Kidney (tissue), 14 donors: Measurements from ENCODE around the gene ATP2A3. TPM values are rescaled to one million over a fixed set of nuclear protein-coding genes. Genes with fewer than 3 reads are reported as not detected.

ENCODE experiments used
- DNase-seq, 5 donors: peaks; one replicate each; pipeline ENCODE4 v3.0.0-alpha.2; 2013 to 2020
- FAIRE-seq: peaks from 2 replicates; lab custom pipeline; 2012; peaks lifted over from hg19 to GRCh38; lab: Jason Lieb, UNC
- H3K27ac ChIP-seq, 2 donors: one replicate each; pipeline ENCODE4 v1.7.0; 2013; ENCODE audit warnings: low read depth in 2 of 2, low read length in 2 of 2, inconsistent platforms in 1 of 2
- H3K27me3 ChIP-seq: one replicate; pipeline ENCODE4 v1.7.1; 2013; ENCODE audit warnings: low read length, inconsistent platforms; ENCODE audit not compliant: control insufficient read depth, insufficient read depth
- H3K36me3 ChIP-seq, 3 donors: one replicate each; pipeline versions ENCODE4 v1.7.0 to v1.7.1; 2013; ENCODE audit warnings: low read length in 3 of 3, control low read depth in 1 of 3, inconsistent platforms in 1 of 3; ENCODE audit not compliant: insufficient read depth in 3 of 3, control insufficient read depth in 2 of 3
- H3K4me1 ChIP-seq, 3 donors: one replicate each; pipeline versions ENCODE4 v1.7.0 to v1.7.1; 2013; ENCODE audit warnings: low read length in 3 of 3, inconsistent platforms in 1 of 3, low read depth in 1 of 3; ENCODE audit not compliant: control insufficient read depth in 2 of 3, insufficient read depth in 2 of 3
- H3K4me3 ChIP-seq, 3 donors: one replicate each; pipeline versions ENCODE4 v1.7.0 to v1.8.1; 2013; ENCODE audit warnings: low read length in 3 of 3, control low read depth in 1 of 3, inconsistent platforms in 1 of 3
- H3K9ac ChIP-seq, 3 donors: one replicate each; pipeline versions ENCODE4 v1.7.0 to v1.7.1; 2013; ENCODE audit warnings: low read length in 3 of 3, control low read depth in 1 of 3, inconsistent platforms in 1 of 3
- H3K9me3 ChIP-seq, 3 donors: one replicate each; pipeline versions ENCODE4 v1.7.0 to v1.7.1; 2013; ENCODE audit warnings: low read length in 3 of 3, control low read depth in 1 of 3, inconsistent platforms in 1 of 3; ENCODE audit not compliant: control insufficient read depth in 2 of 3, insufficient read depth in 1 of 3
- intact Hi-C: fragments of 100-400 bp; cut with DNase I; formaldehyde crosslinking; loops from one replicate; pipeline ENCODE4 v1.11.1; 2022
- polyA plus RNA-seq: library from polyadenylated mRNA; stranded (reverse); fragments of 350-450 nt; fragmentation: Illumina TruSeq; extraction: RNeasy Lipid Tissue Mini Kit (QIAGEN cat#74804); gene quantifications from one replicate; pipeline ENCODE4 v1.2.3, GENCODE V29; 2014; ENCODE audit warnings: low read depth, low replicate concordance; ENCODE audit not compliant: insufficient read depth
- total RNA-seq: library from RNA; stranded (reverse); fragmentation: NEBNext Ultra II Directional; extraction: Animal tissue kit (Norgen Biotek cat#: 25700); gene quantifications from one replicate; pipeline ENCODE4 v1.2.1, GENCODE V29; 2021
- TF ChIP-seq, protein P1 (sequence below): IDR thresholded peaks from 3 replicates; pipeline ENCODE4 v1.5.1; 2012; ENCODE audit warnings: mild to moderate bottlenecking, moderate library complexity, borderline replicate concordance; ENCODE audit not compliant: insufficient read depth; ENCODE audit errors: extremely low read depth
- donor health status: control.
- donor health status: control.
- donor health status: control.
- donor health status: control.
- donor health status: control.
- donor health status: DM: yes; HTN: yes; CAD: no.
- donor health status: Normal renal cell carcinoma (clear cell type).

ATP2A3 gene
- total and polyA plus RNA-seq, 2 donors from 2014 or later, result 9.4 to 52.1 TPM

DNA sequence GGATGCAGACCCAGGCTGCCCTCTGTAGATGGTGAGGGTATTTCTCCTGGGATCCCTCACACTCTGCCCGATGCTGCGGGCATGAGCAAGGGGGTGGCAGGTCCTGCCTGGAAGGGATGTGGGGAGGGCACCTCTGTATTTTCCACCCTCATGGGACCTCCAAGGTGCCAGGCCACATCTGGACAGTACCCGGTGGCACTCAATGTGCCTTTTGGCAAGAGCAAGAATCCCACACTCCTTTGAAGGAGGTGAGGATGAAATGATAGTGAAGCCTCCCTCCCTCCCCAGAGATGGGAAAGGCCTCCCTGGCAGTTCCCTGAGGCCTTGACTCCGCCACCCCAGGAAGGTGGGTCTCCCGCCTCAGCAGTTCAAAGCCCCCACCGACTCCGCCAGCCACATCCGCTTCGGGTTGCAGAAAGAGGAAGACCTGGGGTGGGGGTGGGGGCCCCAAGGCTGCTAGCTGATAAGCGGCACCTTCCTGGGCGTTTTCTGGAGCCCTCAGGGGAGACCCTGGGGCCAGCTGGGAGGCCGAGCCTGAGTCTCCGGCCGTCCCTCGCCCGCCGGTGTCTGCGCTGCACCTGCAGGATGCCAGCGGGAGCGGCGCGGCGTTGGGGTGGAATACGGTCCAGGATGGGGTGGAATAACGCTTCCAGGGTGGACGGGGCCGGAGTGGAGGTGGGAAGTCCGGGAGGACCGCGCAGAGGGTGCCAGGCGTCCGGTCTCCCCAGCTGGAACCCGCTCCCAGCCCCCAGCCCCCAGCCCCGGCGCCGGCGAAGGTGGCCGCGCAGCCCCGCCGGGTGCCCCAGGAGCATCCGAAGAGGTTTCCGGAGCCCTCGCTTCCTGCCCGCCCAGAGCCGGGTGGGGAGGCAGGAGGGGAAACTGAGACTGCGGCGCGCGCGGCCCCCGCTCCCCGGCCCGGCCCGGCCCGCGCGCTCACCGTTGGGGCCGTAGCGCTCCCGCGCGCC is 718 bp downstream of the ATP2A3 start:
- TF ChIP-seq, protein P1, sequence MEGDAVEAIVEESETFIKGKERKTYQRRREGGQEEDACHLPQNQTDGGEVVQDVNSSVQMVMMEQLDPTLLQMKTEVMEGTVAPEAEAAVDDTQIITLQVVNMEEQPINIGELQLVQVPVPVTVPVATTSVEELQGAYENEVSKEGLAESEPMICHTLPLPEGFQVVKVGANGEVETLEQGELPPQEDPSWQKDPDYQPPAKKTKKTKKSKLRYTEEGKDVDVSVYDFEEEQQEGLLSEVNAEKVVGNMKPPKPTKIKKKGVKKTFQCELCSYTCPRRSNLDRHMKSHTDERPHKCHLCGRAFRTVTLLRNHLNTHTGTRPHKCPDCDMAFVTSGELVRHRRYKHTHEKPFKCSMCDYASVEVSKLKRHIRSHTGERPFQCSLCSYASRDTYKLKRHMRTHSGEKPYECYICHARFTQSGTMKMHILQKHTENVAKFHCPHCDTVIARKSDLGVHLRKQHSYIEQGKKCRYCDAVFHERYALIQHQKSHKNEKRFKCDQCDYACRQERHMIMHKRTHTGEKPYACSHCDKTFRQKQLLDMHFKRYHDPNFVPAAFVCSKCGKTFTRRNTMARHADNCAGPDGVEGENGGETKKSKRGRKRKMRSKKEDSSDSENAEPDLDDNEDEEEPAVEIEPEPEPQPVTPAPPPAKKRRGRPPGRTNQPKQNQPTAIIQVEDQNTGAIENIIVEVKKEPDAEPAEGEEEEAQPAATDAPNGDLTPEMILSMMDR, result no peak
- Histone ChIP-seq H3K27ac (no peak overlapping the region), H3K4me3 (peak overlapping the region in 1 of 3 donors; percentile 29), H3K4me1 (peaks cover 0 to 7% (median 0%) of the 10 kb centered on the region in 3 donors), H3K9me3 (no peaks in the 10 kb centered on the region), H3K27me3 (peaks cover 5% of the 10 kb centered on the region), H3K9ac (no peak overlapping the region), H3K36me3 (no peaks in the 10 kb centered on the region)
- FAIRE-seq (no peak), DNase-seq (peak in 2 of 5 donors; percentile 16 to 80)
- intact Hi-C loops, result no loop called here

DNA sequence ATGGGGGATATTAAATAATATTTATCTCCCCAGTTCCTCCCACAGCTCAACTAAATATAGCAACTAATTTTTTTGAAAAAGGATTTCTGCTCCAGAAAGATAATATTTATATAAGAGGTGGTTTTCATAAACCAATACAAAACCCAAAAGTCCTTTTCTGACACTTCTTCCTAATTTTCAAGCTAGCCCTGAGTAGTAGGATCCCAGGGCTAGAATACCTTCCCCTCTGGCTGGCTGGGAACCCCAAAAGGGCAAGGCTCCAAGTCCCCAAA is 1.3 kb downstream of the ATP2A3 start:
- H3K27me3 ChIP-seq, result peaks cover 5% of the 10 kb centered on the region
- peaks cover 0 to 7% (median 0%) of the 10 kb centered on the region in 3 donors for H3K4me1 ChIP-seq
- no peaks in the 10 kb centered on the region for H3K36me3 ChIP-seq
- H3K9me3 ChIP-seq, result no peaks in the 10 kb centered on the region
- intact Hi-C loops, result no loop called here
- FAIRE-seq, result no peak
- TF ChIP-seq, protein P1, result no peak
- no peak for DNase-seq
- no peak overlapping the region for H3K9ac ChIP-seq
- peak overlapping the region in 1 of 3 donors; percentile 29 for H3K4me3 ChIP-seq
- H3K27ac ChIP-seq, result no peak overlapping the region

DNA sequence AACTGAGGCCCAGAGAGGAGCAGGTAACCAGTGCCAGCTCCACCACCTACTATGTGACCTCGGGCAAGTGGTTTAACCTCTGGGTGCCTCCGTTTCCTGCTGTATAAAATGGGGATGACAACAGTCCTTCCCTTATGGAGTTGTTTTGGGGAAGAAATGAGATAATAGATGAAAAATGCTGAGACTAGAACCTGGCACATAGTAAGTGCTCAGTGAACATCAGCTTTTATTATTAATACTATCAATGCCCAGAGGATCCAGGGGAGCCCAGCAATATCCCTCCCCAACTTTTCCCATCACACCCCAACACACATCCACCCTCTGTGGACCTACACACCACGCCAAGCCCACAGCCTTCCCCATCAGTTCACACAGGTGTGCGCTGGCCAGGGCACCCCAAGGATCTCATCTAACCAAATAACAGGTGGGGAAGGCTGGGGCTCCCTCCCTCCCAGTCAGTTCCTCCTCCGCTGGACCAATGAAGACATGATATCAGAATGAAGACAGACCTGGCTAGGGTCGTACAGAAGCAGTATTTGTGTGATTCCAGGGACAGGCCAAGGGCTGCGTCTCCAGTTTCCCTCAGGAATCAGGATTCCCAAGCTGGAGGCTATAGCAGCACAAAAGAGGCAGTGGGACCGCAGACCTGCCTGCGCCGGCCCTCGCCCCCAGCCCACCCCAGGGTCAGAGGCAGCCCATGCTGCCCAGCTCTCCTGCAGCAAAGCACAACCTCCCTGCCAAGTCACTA is 1.8 kb downstream of the ATP2A3 start:
- DNase-seq (peak in 1 of 5 donors; percentile 50), FAIRE-seq (no peak)
- Histone ChIP-seq H3K36me3 (no peaks in the 10 kb centered on the region), H3K4me3 (no peak overlapping the region), H3K9ac (no peak overlapping the region), H3K4me1 (peaks cover 0 to 7% (median 0%) of the 10 kb centered on the region in 3 donors), H3K9me3 (no peaks in the 10 kb centered on the region), H3K27ac (no peak overlapping the region), H3K27me3 (peaks cover 5% of the 10 kb centered on the region)
- TF ChIP-seq, protein P1, result no peak
- intact Hi-C loops, result no loop called here
